Measurements from ENCODE around the gene PDS5B.

The PDS5B gene

DNA sequence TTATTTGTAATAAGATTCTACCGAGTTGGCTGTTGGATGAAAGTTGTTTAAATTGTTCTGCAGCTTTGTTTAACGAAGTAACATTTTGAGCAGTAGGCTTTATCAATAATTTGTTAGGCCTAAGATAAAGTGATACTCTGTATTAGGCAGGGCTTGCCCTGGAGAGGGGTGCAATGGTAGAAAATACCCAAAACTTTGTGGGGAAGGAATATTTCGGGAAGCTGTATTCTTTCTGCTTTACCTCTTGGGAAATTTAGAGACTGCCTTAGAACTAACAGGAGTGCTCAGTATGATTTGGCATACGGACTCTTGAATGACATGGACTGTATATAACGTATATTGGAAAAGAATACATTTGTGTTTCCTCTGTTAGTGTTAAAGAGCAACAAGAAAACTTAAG lies 2.5 kb downstream of the PDS5B start:
- DNase-seq: no peak

DNA sequence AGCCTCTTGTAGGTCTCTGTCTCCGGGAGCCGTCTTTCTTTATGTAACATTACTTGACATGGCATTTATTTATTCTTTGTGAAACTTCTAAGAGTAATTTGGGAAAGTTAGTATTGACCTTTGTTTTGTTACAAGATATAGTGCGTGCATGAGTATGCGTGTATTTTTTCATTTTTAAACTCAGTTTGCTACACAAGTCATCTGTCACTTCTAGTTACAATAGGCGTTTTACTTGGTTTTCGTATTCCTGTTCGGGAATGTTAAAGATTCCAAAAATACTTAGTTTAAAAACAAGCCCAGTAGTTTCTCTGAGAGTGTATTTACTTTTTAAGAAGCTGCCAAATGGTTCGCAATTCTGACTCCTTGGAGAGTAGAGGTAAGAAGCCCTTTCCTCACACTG lies 3.2 kb downstream of the PDS5B start:
- DNase-seq: no peak

DNA sequence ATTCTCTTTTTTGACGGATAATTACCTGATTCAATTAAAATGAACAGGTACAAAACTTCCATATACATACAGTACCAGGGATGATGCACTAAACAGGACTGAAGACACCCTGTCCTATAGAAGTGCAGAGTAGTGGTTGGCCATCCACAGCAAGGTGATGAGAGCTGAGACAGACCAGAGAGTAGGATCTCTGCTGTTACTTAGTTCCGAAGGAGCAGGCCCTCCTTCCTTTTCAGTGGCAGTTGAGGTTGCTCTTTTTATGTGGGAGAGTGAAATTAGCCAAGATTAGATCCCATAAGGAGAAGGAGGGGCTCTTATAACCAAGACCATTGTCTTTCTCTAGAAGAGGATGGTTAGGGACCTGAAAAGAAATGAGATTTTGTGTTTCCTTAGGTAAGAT lies 4.0 kb downstream of the PDS5B start:
- DNase-seq: no peak

DNA sequence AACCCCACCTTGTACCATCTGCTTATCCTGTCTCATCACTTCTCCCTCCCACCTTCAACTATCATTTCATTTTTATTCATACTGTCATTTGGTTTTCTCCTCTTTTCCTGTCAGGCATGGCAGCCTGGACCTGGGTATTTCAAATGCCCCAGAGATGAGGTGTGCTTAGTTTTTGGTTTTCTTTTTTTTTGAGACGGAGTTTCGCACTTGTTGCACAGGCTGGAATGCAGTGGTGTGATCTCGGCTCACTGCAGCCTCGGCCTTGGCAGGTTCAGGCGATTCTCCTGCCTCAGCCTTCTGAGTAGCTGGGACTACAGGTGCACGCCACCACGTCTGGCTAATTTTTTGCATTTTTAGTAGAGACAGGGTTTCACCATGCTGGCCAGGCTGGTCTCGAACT lies 5.8 kb downstream of the PDS5B start:
- DNase-seq: no peak

DNA sequence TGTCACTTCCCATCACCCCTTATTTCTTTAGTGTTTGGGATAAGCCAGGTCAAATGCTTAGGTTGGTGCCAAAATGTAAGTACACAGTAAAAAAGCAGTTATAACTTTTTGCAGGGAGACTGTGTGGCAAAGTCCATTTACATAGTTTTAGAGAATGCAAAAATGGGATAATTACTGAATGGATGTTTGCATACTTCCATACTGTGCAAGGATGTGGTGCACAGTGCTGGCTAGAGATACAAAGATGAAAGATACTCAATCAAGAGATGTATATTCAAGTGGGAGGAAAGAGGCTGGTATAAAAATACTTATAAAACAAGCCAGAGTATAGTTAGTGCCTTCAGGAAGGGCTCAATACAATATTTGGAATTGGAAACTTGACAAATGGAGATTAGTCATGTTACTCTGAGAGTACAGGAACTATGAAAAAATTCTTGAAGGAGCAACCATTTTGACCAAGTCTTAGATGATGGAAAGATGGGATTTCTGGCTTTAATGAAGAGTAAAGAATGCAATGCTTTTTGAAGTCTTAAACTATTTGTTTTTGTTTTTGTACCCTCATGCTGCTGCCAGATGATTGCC lies 8.0 kb downstream of the PDS5B start:
- no peak for DNase-seq

DNA sequence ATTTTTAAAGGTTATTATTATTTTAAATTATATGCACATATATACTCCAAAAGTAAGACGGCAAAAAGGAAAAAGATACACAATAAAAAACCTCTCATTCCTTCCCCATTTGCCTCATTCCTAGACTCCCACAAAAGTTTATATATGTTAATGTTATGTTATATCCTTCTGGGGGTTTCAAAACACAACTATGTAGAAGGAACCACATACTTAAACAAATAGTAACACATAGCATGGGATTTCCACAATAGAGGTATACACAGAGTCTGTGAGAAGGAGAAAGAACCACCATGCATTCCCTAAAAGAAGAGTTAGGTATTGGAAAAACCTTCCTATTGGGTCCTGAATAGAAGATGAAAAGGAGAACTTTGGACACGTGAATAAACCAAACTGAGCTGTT lies 9.1 kb downstream of the PDS5B start:
- DNase-seq: no peak

DNA sequence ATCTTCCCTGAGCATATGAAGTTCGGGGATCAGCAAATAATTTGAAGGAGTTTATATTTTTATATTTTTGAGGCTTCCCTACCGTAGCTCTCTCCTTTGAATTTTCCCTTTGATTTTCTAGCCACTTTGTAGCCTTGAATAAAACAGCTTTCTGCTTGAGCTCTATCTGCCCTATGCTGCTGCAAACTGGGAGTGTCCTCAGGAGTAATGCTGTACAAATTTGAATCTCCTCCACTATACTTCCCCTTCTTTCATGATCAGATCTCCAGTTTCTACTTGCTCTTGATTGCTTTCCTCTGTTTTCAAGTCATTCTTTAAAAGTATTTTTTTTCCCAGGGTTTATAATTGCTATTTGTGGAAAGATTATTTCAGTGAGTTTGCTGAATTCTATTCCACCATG lies 14.6 kb downstream of the PDS5B start:
- DNase-seq: no peak

DNA sequence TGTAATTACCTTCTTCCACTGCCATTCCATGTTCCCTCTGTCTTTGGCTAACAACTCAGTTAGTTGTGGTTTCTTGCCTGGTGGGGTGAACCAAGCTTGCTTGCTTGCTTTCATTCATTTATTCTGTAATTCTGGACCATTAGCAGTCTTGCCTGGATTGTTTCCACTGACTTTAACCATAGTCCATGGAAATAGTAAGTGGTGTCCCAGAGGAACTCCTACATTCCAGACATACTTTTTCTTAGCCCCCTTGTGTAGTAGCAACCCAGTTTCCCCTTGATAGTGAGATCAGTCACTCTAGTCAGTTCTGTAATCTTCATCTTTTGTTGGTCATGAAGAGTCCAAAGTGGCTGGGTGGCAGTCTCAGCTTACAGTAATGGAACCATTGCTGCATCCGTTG lies 23.2 kb downstream of the PDS5B start:
- DNase-seq: no peak

DNA sequence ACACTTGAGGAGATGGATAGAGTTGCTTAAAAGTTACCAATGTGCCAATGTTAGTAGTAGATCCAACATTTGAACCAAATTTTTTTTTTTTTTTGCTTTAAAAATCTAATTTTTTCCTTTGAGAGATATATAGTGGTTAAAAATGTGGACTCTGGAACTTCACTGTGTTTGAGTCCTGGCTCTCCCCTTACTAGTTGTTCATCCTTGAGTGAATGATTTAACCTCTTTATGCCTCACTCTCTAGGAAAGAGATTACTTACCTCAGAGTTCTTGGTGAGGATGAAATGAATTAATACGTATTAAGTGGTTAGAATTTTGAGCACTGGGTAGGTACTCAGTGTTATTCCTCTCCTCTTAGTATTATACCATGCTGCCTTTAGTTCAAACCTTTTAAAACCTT lies 24.3 kb downstream of the PDS5B start:
- DNase-seq: no peak

DNA sequence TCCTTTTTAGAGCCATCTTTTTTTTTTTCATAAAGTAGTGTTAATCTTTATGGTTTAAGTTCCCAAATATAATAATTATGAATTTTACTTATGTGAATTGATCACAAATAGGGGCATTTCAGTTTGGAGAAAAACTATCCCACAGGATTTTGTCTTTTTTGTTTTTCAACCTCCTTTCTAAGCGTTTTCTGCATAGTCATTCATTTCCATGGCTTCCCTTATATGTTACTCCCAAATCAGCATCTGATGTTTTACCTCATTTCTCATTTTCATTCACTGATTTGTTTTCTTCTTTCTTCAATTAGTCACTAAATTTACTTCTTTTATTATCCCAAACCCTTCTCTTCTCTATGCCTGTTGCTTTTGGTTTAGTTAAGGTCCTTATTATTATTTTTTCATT lies 24.7 kb downstream of the PDS5B start:
- no peak for DNase-seq

DNA sequence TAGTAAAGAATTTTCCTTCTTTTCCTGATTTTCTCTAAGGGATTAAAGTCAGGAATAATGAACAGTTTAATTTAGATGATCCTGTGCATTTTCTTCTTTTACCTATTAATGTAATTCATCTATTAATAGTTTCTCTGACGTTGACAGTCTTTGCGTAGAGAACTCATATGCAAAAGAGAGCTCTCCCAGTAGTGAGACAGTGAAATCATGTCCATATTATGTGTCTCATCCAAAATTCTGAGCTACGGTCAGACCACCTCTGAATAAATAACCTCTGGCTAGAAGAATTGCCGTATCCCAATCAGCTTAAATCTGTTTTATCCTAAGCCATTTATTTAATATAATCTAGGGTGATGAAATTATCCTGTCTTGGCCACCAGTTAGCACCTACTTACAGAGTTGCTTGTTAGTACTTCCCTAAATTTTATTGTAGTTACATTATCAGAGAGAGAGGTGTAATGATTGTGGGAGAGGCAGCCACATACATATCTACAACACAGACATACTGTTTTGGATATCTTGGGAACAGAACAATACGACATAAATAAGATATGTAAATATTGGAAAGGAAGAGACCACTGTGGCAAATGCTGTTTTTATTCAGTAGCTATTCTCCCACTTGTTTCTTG lies 30.7 kb downstream of the PDS5B start:
- DNase-seq: no peak

DNA sequence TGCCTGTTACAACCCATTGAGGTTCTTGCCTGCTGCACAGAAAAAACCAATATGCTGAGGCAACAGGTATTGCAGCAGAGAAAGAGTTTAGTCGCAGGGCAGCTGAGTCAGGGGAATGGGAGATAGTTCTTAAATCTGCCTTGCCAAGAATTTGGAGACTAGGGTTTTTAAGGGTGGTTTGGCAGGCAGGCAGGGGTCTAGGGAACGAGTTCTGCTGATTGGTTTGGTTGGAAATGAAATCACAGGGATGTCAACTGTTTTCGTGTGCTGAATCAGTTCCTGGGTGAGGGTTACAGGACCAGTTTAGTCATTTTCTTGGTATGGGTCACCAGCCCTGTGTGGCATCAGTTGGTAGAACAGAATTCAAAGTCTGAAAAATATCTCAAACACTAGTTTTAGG lies 36.6 kb downstream of the PDS5B start:
- DNase-seq: no peak

DNA sequence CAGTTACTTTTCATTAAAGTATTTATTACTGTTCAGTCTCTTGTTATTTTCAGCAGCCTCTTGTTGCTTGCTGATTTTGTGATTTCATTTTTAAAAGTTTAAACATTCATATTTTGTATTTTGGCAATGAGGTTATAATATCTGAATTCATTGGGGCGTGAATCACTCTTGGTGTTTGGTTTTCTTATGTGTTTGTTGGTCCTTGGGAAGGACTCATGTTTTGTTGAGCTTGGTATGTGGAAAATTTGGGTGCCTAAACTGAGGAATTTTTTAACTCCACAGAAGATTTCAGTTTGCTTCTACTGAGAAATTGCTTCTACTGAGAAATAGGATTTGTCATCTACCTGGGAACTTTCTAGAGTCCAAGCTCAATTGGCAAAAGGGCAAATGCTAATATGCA lies 38.2 kb downstream of the PDS5B start:
- DNase-seq: no peak

DNA sequence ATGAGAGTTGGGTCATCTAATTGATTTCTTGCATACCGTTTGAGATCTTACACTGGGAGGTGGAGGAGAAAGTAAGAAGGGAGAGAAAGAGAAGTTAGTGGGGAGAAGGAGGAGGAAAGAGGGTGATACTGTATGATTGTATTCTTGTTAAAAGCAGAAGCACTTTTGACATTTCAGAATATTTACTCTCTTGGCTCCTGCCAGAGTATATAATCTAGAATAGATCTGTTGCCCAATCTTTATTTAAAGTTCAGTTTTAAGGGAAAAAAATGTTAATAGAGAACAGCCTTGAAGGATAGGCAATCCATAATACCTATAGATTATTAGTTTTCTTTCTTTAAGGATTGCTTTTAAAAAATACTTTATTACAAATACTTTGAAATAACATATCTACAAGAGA lies 41.5 kb downstream of the PDS5B start:
- DNase-seq: no peak

DNA sequence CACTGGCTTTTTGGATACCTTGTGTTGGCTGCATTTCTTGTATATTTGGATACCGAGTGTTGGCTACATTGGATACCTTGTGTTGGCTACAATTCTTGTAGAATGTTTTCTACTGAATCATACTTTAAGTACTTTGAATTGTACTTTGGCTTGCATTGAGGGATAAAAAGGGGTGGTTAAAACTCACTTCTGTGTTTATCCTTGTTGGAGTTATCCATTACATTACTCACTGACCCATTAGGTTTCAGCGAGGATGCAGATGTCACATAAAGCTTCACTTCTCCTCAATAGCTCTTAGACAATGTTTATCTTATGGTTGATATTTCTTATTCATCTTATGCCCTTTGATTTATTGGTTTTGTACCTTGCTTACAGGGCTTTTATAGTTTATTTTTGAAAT lies 43.1 kb downstream of the PDS5B start:
- DNase-seq: no peak

DNA sequence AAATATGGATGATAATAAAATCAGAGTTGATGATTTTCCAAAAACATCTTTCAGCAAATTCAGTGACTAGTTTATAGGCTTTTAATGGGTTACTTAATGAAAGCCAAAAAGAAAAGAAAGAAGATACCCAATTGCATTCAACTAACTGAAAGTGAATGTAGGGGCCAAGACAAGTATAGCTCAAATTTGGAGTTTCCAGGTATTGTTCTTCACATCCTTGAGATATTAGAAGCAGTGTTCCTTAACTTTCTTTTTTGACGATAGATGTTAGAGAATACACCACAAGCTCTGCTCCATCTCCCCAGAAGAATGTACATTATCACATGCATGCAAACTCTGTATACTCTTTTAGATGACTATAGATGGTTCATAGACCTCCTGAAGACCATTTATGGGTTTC lies 43.6 kb downstream of the PDS5B start:
- no peak for DNase-seq

DNA sequence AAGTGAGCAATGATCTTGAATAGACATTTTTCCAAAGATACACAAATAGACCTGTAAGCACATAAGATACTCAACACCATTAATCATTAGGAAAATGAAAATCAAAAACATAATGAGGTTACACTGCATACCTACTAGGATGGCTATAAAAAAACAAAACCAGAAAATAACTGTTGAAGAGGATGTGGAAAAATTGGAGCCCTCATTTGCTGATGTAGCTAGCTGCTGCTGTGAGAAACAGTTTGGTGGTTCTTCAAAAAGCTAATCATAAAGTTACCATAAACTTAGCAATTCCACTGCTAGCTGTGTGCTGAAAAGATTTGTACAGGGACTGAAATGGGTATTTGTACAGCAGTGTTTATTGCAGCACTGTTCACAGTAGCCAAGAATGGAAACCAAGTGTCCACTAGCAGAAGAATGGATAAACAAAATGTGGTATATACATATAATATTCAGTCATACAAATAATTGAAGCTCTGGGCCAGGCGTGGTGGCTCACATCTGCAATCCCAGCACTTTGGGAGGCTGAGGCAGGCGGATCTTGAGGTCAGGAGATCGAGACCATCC lies 46.2 kb downstream of the PDS5B start:
- no peak for DNase-seq

DNA sequence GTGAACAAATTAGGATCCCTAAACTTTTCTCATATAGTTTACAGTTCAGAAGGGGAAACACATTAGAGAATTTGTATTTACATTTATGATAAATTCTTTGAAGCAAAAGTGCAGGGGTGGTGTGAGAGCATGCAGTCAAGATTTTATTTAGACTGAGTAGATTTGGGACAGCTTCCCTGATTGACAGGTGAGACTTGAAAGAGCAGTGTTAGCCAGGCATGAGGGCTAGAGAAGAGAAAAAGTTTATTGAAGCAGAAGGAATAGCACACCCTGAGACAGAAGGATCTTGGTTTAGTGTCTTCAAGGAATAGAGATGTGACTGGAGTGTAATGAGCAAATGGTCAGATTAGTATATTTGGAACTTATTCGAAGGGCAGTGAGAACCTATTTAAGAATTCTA lies 50.5 kb downstream of the PDS5B start:
- DNase-seq: no peak

DNA sequence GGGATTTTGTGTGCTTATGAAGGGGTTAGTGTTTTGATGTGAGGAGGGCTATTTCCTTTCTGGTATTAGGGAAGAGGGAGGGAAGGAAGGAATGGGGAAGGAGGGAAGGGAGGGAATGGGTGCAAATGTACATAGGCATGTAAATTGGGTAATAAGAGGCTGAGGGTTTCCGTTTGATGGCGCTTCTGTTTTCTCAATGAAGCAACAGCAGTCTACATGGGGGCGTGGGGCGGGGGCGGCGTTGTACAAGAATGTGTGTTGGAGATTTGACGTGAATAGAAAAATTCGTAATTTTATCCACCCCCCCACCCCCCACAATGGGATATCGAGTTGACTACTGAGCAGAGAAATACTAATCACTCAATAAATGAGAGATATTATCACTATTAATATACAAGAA lies 52.5 kb downstream of the PDS5B start:
- DNase-seq: no peak

DNA sequence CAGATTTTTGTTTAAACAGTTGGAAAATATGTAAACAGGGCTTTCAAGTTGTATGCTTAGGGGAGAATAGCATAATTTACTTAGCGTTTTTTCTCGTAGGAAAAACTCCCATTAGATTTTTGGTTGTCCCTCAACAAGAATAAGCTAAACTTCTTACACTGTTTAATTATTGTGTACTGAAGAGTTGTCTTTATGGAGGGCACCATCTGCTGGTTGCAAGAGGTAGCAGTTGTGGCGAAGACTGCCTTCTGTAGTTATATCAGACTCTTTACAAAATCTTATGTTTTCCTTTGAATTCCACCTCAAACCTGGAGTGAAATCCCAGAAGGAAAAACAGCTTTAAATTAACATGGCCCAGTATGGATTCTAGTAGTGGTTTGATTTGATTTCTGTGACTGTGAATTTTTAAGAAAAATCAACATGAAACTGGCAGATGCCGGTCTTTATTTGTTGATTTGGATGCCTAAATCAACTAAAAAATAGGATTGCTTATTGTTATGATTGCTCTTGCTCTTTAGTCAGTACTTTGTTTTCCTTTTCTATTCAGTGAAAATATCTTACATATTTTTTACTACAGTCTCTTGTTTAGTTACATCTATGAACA lies 53.4 kb downstream of the PDS5B start:
- peak; percentile 67 for DNase-seq

DNA sequence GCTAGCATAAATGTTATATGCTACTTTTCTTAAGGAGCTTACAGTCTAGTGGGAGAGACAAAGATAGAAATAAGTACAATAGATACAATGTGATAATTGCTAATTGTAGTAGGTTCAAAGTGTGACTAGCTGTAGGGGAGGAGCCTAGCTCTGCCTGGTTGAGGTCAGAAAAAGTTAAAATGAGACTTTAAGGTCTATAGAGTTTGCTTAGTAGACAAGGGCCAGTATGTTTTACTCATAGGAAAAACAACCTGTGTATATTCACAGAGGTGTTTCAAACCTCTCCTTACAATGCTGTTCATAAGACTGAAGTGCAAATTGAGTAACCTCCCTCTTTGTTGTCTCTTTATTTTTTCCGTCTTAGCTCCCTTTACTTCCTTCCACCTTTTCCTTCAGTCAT lies 56.1 kb downstream of the PDS5B start:
- no peak for DNase-seq

DNA sequence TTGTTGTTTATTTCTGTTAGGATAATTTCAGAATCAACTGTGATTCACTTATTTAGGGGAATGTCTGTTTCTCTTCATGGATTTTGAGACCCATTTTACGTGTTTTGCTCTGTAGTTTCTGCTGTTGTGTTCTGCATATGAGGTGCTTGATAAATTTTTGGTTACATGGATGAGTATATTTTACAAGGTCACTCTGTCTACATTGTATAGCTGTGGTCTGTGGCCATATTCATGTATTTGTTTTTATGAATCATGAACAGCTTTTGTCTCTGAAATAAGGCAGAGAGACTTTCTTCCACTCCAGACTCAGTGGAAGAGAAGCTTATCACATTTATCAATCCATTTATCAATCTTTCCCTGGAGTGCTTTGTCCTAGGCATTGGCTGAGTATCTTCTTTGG lies 56.6 kb downstream of the PDS5B start:
- DNase-seq: no peak

DNA sequence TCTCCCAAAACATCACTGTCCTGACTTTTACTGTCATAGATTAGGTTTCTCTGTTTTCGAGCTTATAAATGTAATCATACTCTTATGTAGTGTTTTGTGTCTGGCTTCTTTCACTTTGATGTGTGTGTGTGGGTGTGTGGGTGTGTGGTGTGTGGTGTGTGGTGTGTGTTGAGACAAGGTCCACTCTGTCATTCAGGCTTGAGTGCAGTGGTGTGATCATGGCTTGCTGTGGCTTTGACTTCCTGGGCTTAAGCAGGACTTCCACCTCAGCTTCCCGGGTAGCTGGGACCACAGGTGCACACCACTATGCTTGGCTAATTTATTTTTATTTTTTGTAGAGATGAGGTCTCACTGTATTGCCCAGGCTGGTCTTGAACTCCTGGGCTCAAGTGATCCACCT lies 59.6 kb downstream of the PDS5B start:
- peak; percentile 7 for DNase-seq

DNA sequence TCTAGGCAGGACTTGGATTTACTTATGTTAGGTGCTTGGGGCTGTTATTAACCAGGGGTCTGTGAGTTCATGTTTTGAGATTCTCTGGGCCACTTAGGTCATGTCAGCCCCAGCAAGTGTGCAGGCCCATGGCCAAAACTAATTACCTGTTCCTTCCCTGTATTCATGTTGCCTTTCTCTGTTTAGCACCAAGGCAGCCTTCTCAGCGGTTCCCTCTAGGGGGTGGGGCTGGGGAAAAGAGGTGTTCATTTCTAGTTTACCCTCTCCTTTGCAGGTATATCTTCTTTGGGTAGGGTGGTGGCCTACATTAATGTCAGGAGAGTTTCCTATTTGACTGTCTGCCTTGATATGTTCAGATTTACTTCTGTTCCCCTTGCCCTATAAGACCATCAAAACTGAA lies 61.7 kb downstream of the PDS5B start:
- no peak for DNase-seq
